ENCODE data around the gene PCDHGA6.
"Not testable (repeated sequence)": the region's sequence is repeated elsewhere in the genome, so short reads cannot be mapped to it uniquely, and the experiment has no call there.

PCDHGA6 gene

DNA sequence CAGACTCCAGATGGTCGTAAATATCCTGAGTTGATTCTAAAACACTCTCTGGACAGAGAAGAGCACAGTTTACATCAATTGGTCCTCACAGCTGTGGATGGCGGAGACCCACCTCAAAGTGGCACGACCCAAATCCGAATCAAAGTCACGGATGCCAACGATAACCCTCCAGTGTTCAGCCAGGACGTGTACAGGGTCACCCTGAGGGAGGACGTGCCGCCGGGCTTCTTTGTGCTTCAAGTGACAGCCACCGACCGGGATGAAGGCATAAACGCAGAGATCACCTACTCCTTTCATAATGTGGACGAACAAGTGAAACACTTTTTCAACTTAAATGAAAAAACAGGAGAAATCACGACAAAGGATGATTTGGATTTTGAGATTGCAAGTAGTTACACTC lies 13.0 kb upstream of the PCDHGA6 start:
- no peak for DNase-seq

DNA sequence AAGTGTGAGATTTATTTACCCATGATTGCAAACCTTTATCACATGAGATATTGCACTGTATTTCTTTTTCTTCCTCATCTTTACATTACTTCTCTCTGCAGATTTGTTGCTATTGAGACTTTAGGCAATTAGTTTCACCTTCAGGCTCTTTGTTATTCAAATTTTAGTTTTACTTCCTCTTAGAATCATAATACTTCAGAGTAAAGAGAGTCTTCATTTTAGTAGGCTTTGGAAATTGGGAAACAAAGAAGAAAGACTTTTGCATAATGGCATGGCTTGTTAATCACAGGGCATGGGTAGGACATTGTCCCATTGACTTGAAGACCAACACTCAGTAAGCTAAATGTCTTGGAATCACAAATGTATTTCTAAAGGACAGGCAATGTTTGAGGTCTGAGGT lies 11.0 kb upstream of the PCDHGA6 start:
- no peak for DNase-seq

DNA sequence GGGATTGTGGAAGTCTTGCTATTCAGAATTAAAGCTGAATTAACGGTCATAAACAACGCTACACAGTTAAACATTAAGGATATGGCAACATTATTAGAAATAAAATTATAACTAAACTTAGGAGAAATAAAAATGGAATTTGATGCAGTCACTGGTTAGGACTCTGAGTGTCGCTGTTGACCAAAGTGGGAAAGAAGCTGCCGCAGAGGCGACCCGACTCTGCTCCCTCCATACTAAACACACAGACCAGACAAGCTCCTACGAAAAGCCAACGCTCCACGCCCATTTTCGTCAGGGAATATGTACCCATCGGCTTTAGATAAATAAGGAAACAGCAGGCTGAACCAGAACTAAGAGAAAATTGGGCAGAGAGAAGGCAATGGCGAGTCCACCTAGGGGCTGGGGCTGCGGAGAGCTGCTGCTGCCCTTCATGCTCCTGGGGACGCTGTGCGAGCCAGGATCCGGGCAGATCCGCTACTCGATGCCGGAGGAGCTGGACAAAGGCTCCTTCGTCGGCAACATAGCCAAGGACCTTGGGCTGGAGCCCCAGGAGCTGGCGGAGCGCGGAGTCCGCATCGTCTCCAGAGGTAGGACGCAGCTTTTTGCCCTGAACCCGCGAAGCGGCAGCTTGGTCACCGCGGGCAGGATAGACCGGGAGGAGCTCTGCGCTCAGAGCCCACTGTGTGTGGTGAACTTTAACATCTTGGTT lies 9.6 kb upstream of the PCDHGA6 start, which contains the start of gene PCDHGA5:
PCDHGA5 (plus strand) TSS at position 211 of the 709 bp plus-strand sequence; CDS start at position 380, 169 bp downstream.
- DNase-seq: no peak

DNA sequence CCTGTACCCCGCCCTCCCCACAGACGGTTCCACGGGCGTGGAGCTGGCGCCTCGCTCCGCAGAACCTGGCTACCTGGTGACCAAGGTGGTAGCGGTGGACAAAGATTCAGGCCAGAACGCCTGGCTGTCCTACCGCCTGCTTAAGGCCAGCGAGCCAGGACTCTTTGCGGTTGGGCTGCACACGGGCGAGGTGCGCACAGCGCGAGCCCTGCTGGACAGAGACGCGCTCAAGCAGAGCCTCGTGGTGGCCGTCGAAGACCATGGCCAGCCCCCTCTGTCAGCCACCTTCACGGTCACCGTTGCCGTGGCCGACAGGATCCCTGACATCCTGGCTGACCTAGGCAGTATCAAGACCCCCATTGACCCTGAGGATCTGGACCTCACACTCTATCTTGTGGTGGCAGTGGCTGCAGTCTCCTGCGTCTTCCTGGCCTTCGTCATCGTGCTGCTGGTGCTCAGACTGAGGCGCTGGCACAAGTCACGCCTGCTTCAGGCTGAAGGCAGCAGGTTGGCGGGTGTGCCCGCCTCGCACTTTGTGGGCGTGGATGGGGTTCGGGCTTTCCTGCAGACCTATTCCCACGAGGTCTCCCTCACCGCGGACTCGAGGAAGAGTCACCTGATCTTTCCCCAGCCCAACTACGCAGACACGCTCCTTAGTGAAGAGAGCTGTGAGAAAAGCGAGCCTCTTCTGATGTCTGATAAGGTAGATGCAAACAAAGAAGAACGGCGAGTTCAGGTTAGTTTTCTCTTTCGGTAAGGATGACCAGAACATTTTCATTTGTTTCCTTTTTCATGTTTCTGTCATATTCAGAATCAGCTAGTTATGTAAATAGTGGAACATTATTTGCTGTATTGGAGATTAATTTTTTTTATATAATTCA lies 7.4 kb upstream of the PCDHGA6 start:
- DNase-seq: no peak

DNA sequence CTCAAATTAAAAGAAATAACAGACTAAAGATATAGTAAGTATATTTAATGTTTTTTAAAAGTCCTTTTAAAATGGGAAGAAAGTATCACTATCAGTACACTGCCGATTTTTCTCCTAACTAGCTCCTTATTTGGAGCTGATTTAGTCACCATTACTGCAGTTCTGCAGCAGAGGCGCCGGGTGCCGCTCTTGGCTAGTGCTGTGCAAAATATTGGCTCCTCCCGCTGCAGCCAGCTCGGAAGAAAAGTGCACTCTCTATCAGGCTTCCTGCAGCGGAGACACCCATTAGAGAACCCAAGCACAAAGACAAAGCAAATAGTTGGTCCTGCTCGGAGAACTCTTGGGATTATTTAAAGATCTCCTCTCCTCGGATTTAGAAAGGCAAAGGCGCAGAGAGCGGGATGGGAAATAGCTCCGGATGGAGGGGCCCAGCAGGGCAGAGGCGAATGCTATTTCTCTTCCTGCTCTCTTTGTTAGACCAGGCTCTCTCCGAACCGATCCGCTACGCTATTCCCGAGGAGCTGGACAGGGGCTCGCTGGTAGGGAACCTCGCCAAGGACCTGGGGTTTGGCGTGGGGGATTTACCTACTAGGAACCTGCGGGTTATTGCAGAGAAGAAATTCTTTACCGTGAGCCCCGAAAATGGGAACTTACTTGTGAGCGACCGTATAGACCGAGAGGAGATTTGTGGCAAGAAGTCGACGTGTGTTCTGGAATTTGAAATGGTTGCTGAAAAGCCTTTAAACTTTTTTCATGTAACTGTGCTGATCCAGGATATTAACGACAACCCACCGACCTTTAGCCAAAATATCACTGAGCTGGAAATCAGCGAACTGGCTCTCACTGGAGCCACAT lies 3.5 kb upstream of the PCDHGA6 start, which contains the start of gene PCDHGB3:
PCDHGB3 (plus strand) TSS at position 249 of the 855 bp plus-strand sequence; CDS start at position 402, 153 bp downstream.
- no peak for DNase-seq

DNA sequence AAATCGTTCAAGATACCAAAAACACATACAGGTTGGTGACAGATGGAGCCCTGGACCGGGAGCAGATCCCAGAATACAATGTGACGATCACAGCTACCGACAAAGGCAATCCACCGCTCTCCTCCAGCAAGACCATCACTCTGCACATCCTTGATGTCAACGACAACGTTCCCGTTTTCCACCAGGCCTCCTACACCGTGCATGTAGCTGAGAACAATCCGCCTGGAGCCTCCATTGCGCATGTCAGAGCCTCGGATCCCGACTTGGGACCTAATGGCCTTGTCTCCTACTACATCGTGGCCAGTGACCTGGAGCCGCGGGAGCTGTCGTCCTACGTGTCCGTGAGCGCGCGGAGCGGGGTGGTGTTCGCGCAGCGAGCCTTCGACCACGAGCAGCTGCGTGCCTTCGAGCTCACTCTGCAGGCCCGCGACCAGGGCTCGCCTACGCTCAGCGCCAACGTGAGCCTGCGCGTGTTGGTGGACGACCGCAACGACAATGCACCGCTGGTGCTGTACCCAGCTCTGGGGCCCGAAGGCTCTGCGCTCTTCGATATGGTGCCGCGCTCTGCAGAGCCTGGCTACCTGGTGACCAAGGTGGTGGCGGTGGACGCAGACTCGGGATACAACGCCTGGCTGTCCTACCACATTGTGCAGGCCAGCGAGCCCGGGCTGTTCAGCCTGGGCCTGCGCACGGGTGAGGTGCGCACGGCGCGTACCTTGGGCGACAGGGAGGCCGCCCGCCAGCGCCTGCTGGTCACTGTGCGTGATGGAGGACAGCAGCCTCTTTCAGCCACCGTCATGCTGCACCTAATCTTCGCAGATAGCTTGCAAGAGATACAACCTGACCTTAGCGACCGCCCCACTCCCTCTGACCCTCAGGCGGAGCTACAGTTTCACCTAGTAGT lies 1.9 kb upstream of the PCDHGA6 start:
- DNase-seq: no peak

- no peak for DNase-seq
Measured at GRCh38 chr5:141374627-141375026, 936 bp downstream of the PCDHGA6 start.

GRCh38 chr5:141375444-141376155 lies 1.9 kb downstream of the PCDHGA6 start:
- DNase-seq: not testable (repeated sequence)

GRCh38 chr5:141382469-141383294 lies 9.0 kb downstream of the PCDHGA6 start, which contains the start of gene PCDHGA7:
Gene PCDHGA7, plus strand, starts transcription at chr5:141382742. Its CDS starts 158 bp downstream, at chr5:141382900.
- DNase-seq: no peak

DNA sequence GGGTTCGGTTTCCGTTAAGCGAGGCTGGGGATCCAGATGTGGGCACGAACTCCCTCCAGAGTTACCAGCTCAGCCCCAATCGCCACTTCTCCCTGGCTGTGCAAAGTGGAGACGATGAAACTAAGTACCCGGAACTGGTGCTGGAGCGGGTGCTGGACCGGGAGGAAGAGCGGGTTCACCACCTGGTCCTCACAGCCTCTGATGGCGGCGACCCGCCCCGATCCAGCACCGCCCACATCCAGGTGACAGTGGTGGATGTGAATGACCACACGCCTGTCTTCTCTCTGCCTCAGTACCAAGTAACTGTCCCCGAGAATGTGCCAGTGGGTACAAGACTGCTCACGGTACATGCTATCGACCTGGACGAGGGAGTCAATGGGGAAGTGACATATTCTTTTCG lies 9.7 kb downstream of the PCDHGA6 start:
- DNase-seq: no peak

- DNase-seq: no peak
Measured at GRCh38 chr5:141384471-141385267, 11.0 kb downstream of the PCDHGA6 start.

GRCh38 chr5:141387557-141388311 lies 14.0 kb downstream of the PCDHGA6 start, which contains the start of gene PCDHGB4:
Gene PCDHGB4, plus strand, starts transcription at chr5:141387698. Its CDS starts 187 bp downstream, at chr5:141387885.
- DNase-seq: not testable (repeated sequence)

- DNase-seq: no peak
Measured at GRCh38 chr5:141388661-141389060, 15.0 kb downstream of the PCDHGA6 start.

- DNase-seq: no peak
Measured at GRCh38 chr5:141389153-141390042, 15.7 kb downstream of the PCDHGA6 start.

DNA sequence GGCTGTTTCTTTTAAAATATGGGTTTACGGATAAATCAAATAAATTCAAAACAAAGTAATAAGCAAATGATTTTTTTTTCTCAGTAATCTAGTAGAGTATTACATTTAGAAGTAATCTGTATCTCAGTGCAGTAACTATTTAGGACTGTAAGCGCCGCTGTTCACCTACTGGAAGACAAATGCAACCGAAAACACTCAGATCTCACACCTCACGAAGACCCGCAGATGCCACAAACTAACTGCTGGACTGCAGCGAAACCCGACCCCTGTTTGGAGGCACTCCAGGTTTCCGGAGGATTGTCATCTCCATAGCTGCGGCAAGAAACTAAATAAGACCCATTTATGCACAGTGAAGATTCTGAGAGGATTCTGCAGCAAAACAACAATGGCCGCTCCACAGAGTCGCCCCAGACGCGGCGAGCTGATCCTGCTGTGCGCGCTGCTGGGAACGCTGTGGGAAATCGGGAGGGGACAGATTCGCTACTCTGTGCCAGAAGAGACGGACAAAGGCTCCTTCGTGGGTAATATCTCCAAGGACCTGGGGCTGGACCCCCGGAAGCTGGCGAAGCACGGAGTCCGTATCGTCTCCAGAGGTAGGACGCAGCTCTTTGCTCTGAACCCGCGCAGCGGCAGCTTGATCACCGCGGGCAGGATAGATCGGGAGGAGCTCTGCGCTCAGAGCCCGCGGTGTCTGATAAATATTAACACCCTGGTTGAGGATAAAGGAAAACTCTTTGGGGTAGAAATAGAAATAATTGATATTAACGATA lies 18.9 kb downstream of the PCDHGA6 start, which contains the start of gene PCDHGA8:
PCDHGA8 (plus strand) TSS at position 205 of the 770 bp plus-strand sequence; CDS start at position 386, 181 bp downstream.
- no peak for DNase-seq

DNA sequence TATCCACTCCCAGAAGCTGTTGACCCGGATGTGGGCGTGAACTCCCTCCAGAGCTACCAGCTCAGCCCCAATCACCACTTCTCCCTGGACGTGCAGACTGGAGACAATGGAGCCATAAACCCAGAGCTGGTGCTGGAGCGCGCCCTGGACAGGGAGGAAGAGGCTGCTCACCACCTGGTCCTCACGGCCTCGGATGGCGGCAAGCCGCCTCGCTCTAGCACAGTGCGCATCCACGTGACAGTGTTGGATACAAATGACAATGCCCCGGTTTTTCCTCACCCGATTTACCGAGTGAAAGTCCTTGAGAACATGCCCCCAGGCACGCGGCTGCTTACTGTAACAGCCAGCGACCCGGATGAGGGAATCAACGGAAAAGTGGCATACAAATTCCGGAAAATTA lies 19.6 kb downstream of the PCDHGA6 start:
- no peak for DNase-seq

Data from NCI-H146 (cell line).